Endometrial microvascular endothelial cells (primary cell): ENCODE measurements around the gene KCNQ5. TPM values are rescaled to one million over a fixed set of nuclear protein-coding genes. Genes with fewer than 3 reads are reported as not detected.

Source experiments
- in situ Hi-C: cut with HindIII; loops from 2 replicates; pipeline ENCODE4 v1.10.0; 2017; ENCODE audit warnings: low sequenced_read_pairs, low pct_unique_long_range_greater_than_20kb; ENCODE audit errors: inconsistent ontology term
- total RNA-seq: library from RNA; depleted of rRNA; stranded (reverse); fragments of >200 nt; gene quantifications from one replicate; pipeline ENCODE4 v1.2.3, GENCODE V29; 2015; ENCODE audit errors: inconsistent ontology term

The KCNQ5 gene
- total RNA-seq, 1 donor from 2014 or later: not detected

GRCh38 chr6:72820153-72820552 lies 198.3 kb downstream of the KCNQ5 start:
- in situ Hi-C loops: no loop called here

- in situ Hi-C loops: no loop called here
Observed at GRCh38 chr6:72820906-72821305, 199.0 kb downstream of the KCNQ5 start.

DNA sequence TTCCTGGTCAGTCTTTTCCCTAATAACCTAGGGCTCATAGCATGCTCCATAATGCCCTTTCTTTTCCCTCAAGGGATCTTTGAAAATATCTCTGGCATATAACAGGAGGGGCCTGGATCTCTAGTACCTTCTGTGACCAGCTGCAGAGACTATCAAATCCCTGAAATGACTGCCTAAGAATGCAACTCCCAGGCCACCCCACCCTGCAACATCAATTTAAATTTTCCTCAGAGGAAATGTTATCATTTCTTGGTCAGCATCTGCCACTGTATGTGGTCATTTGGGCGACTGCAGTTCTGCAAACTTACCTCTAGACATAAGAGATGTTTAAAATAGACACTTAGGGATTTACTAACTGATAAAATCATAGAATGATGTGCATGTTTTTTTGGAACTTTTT lies 200.2 kb downstream of the KCNQ5 start:
- in situ Hi-C loops: no loop called here

GRCh38 chr6:72822691-72823090 lies 200.8 kb downstream of the KCNQ5 start:
- in situ Hi-C loops: no loop called here

GRCh38 chr6:72824833-72825232 lies 203.0 kb downstream of the KCNQ5 start:
- in situ Hi-C loops: no loop called here

DNA sequence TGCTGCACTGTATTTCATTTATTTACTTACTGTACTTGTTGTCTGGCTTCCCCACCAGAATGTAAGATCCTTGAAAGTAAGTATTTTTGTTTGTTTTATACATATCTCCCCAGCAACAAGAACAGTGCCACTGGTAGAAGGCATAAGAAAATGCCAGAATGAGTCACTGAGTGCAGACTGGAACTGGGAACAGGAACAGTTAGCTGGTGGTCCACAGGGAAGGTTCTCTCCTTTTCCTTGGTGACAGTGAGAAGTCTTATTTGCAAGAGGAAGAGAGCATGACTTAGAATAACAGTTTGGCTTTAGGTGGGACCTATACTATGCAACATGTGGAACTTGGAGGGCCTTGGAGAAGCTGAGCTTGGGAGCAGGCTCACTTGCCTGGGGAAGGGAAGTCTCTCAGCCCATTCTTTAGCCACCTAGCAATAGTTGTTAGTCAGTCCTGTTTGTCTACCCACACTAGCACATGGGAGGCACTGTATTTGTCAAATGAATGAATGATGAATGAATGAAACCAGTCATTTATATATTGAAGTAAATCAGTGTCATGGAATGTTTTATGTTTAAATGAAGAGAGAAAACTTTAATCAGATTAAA lies 203.5 kb downstream of the KCNQ5 start:
- in situ Hi-C loops: no loop called here

DNA sequence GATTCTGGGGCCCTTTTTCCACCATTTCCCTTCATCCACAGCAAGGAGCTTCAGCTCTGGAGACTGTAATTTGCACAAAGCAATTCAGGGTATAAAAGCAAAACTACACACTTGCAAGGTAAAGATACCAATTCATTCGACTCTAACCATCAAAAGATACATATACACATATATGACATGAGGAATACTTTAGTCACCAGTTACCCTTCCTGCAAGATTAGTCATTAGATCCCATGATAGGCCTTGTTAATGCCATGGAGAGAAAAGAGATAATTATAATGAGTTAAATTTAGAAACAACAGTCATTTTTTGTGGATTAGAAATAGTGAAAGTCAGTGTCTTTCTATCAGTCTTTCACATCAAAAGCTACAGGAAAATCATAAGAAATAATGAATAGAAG lies 204.2 kb downstream of the KCNQ5 start:
- in situ Hi-C loops: no loop called here

- in situ Hi-C loops: no loop called here
Observed at GRCh38 chr6:72826744-72827438, 205.0 kb downstream of the KCNQ5 start.

DNA sequence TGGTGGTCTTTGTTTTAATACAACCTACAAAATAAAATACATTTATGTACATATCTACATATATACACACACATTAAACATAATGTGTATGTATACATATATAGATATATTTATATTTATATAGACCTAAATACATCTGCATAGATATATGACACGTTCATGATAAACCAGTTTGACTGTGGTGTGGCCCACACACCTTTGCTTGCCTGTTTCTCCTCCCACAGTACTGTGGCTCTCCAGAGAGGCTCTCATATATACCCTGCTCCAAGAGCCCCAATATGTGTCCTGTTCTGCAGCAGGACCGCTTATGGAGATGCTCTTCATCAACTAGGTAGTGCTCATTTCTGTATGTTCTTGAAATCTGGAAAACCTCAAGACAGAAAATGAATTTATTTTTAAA lies 207.0 kb downstream of the KCNQ5 start:
- in situ Hi-C loops: no loop called here

DNA sequence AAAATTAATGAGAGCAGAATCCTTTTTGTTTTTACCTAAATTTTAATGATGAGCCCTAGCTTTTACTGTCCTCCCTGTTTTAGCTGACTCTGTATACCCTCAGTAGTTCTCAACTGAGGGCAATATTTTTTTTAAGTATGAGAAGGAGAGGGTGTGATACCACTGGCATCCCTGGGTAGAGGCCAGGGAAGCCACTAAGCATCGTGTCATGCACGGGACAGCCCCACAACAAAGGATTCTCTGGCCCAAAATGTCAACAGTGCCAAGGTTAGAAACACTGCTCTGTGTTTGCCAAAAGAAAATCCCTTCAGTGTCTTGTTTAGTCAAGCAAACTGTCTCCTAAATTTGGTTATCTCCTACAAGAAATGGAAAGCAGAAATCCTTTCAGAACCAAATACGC lies 210.4 kb downstream of the KCNQ5 start:
- in situ Hi-C loops: no loop called here

DNA sequence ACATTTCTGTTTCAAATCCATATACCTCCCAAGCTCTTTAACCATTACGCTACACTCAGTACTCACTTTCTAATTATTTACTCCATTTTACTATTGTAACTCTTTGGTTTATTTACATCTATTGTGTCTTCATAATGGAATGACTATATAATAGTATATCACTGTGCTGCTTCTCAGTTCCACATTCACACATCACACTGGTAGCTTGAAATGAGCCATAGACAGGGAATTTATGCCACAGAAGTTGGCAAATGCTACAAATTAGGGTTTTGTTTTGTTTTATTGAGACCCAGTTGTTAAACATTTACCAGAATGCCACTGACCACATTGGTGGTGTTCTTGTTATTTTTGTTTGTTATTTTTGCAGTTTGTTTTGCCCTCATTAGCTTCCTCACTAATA lies 213.9 kb downstream of the KCNQ5 start:
- in situ Hi-C loops: no loop called here

DNA sequence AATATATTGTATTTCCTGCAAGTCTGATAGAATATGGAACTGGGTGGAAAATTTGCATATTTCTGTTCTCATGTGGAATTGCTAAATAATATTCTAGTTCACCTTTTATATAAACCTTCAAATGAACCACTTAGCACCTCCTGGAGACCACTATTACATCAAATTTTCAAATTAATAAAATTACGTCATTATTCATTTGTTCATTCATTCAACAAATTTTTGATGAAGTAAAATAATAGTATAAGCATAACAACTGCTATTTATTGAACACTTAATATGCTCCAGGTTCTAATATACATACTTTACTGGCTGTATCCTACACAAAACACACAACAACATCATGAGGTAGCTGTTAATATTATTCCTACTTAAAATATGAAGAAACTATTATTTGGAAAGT lies 215.1 kb downstream of the KCNQ5 start:
- in situ Hi-C loops: no loop called here

DNA sequence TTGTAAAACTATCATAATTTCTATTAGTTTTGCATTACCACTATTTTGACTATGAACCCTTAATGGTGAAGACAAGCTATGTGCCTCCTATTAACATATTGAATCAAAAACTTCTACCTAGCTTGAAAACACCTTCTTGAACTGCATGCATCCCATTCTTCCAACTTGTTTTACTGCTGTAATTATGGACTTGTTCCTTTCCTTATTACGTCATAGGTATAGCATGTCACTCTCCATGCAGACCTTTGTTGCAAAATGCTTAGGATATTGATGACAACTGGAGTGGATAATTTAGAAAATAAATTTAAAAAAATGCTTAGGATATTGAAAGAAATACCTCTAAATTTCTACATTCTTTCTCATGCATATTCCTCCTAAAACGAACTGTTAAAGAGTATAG lies 219.3 kb downstream of the KCNQ5 start:
- in situ Hi-C loops: no loop called here

- in situ Hi-C loops: no loop called here
Observed at GRCh38 chr6:72842140-72842539, 220.3 kb downstream of the KCNQ5 start.

- in situ Hi-C loops: no loop called here
Observed at GRCh38 chr6:72844614-72845013, 222.8 kb downstream of the KCNQ5 start.

DNA sequence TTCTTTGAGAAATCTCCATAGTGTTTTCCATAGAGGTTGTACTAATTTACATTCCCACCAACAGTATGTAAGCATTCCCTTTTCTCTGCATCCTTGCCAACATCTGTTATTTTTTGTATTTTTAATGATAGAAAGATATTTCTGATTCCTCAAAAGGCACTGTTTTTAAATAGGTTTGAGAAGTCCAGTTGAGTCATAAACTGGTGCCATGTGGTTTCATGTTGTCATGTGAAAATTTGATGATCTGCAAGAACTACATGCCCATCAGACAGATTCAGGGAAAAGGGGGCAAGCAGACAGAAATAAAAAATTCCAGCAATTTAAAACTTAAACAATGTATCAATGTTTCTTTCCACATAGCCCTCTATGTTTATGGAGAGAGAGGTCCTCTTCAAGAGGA lies 227.5 kb downstream of the KCNQ5 start:
- in situ Hi-C loops: no loop called here

DNA sequence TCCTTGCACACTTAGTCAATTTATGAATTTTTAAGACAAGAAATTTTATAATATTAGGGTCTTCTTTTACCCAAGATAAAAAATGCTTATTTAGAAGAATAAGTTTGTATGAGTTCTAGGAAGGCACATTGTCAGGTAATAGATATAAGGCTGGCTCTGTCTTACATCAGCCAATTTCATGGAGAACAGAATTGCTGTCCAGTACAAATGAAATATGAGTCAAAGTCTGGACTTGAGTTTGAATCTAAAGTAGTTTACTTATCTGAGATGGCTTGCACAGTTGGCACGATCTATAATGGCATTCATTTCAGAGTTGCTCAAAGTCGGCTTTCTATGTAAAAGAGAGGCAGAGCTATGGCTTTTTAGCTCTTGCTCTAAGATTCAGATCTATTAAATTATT lies 228.2 kb downstream of the KCNQ5 start:
- in situ Hi-C loops: no loop called here

DNA sequence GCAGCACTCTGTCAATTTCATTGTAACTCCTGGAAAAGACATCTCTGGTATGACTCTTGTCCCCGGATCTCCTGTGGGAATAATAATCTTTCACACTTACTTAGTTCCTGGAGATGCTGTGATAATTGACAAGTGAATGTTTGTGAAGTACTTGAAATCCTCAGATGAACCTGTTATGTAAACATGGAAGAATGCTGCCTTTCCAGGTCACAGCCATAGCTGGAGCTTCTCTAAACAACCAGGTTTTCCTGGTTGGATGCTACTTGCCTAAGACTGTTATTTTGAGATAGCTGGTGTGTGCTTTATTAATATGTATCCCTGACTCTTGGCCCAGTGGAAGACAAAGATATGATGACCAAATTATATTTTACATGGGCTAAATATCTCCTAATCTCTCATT lies 228.6 kb downstream of the KCNQ5 start:
- in situ Hi-C loops: no loop called here

DNA sequence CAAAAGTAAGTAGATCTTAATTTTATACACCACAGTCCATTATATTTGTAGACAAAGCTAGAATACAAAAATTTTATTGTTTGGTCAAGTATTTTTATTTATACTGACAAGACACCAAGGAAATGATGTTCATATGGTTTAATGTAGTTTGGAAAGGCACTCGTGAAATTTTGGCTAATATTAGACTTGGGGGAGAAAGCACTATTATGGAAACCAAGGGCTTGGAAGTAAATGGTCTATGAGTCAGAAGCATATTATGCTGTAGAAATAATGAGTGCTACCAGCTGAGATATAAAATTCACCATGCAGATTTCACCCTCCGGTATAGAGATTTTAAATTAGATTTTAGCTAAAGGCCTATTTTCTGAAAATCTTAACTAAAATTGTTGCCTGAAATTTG lies 233.6 kb downstream of the KCNQ5 start:
- in situ Hi-C loops: no loop called here

DNA sequence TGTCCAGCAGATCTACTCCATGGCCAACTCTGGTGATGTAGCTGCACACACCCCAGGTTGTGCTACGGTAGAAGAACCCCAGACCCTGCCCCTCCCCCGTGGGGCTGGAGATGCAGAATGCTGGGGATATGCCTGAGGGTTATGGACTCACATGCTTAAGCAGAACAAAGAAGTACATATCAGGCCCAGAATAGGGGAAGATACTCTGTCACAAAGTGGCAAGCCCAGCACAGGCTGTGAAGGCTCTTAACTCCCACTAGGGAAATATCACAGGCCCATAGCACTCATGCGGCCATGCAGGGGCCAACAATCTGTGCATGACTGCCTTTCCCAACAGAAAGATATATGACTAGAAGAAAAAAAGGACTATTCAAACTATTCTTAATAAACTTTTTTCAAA lies 234.9 kb downstream of the KCNQ5 start:
- in situ Hi-C loops: no loop called here
